Aorta (tissue), 5 donors: ENCODE measurements around the gene ERBB4. TPM values are rescaled to one million over a fixed set of nuclear protein-coding genes. Genes with fewer than 3 reads are reported as not detected.

Experiments
- ATAC-seq: fragments of 200-7000 bp; cut with Tn5 transposase; one replicate; pipeline ENCODE4 v1.9.1; 2022; ENCODE audit warnings: moderate library complexity; ENCODE audit not compliant: low FRiP score
- DNase-seq, 2 donors: peaks; one replicate each; pipeline ENCODE4 v3.0.0-alpha.2; 2020
- H3K27ac ChIP-seq, 2 donors: one replicate each; pipeline ENCODE4 v1.5.1; 2013; ENCODE audit warnings: low read length in 2 of 2, mild to moderate bottlenecking in 2 of 2, moderate library complexity in 2 of 2, control low read depth in 1 of 2, inconsistent platforms in 1 of 2, low read depth in 1 of 2
- H3K27me3 ChIP-seq, 2 donors: one replicate each; pipeline ENCODE4 v1.6.1; 2013; ENCODE audit warnings: control low read depth in 1 of 2, low read length in 1 of 2, mild to moderate bottlenecking in 1 of 2, moderate library complexity in 1 of 2; ENCODE audit not compliant: insufficient read depth in 2 of 2, control insufficient read depth in 1 of 2
- H3K36me3 ChIP-seq, 2 donors: one replicate each; pipeline ENCODE4 v1.6.1; 2013; ENCODE audit warnings: control low read depth in 1 of 2, low read length in 1 of 2, mild to moderate bottlenecking in 1 of 2; ENCODE audit not compliant: insufficient read depth in 2 of 2, control insufficient read depth in 1 of 2
- H3K4me1 ChIP-seq, 2 donors: one replicate each; pipeline ENCODE4 v1.6.1; 2013; ENCODE audit warnings: low read length in 2 of 2, control low read depth in 1 of 2, mild to moderate bottlenecking in 1 of 2, moderate library complexity in 1 of 2; ENCODE audit not compliant: insufficient read depth in 2 of 2, control insufficient read depth in 1 of 2
- H3K4me3 ChIP-seq, 2 donors: one replicate each; pipeline ENCODE4 v1.5.1; 2013; ENCODE audit warnings: low read length in 2 of 2, control low read depth in 1 of 2, mild to moderate bottlenecking in 1 of 2
- H3K9me3 ChIP-seq: one replicate; pipeline ENCODE4 v1.6.1; 2013; ENCODE audit warnings: mild to moderate bottlenecking, low read length; ENCODE audit not compliant: control insufficient read depth
- WGBS, 2 donors: extraction: QIAGEN DNeasy Blood & Tissue Kit; methylation state at CpG; one replicate each; pipeline ENCODE4 v1.1.7; 2013; 5-methylcytosine and 5-hydroxymethylcytosine counted together
- intact Hi-C, 2 donors: fragments of 100-400 bp; cut with DNase I; formaldehyde crosslinking; loops; one replicate each; pipeline versions ENCODE4 v1.14.2 to v1.15.0; 2022
- polyA plus RNA-seq, 2 donors: library from polyadenylated mRNA; stranded (reverse); fragments of 200-250 nt; gene quantifications; one replicate each; pipeline ENCODE4 v1.2.3, GENCODE V29; 2013
- total RNA-seq, 2 donors: library from RNA; stranded (reverse); fragmentation: NEBNext Ultra II Directional; extraction: Animal tissue kit (Norgen Biotek cat#: 25700); gene quantifications; one replicate each; pipeline ENCODE4 v1.2.1, GENCODE V29; 2021
- donor health status: healthy with polysubstance abuse.
- donor health status: Bipolar disorder and iron deficiency.
- donor health status: DM: no; HTN: no; CAD: no.
- donor health status: DM: no; HTN: no; CAD: no.
- donor health status: DM: yes; HTN: yes; CAD: no.

The ERBB4 gene
- total and polyA plus RNA-seq, 4 donors: 1.3 to 42.0 (median 15.0) TPM

GRCh38 chr2:211877061-211877460 lies 661.5 kb downstream of the ERBB4 start:
- Histone ChIP-seq H3K4me3 (no peak overlapping the region), H3K27ac (no peak overlapping the region), H3K27me3 (no peaks in the 10 kb centered on the region), H3K36me3 (no peaks in the 10 kb centered on the region), H3K4me1 (no peaks in the 10 kb centered on the region), H3K9me3 (no peaks in the 10 kb centered on the region)
- intact Hi-C loops: no loop called here
- 90 to 94% methylated on average over 4 of the region's 4 CpGs for WGBS, 2 donors
- no peak for ATAC-seq
- DNase-seq: no peak

GRCh38 chr2:211875488-211875887 lies 663.1 kb downstream of the ERBB4 start:
- DNase-seq: no peak
- no peak overlapping the region for H3K27ac ChIP-seq

GRCh38 chr2:211868996-211869533 lies 669.5 kb downstream of the ERBB4 start:
- Histone ChIP-seq H3K27me3 (no peaks in the 10 kb centered on the region), H3K9me3 (no peaks in the 10 kb centered on the region), H3K4me3 (no peak overlapping the region), H3K36me3 (no peaks in the 10 kb centered on the region), H3K4me1 (no peaks in the 10 kb centered on the region), H3K27ac (no peak overlapping the region)
- WGBS, 2 donors: 52 to 65% methylated on average over 3 of the region's 3 CpGs
- DNase-seq (no peak), ATAC-seq (no peak)
- intact Hi-C loops: no loop called here

More at GRCh38 chr2:211875488-211875887, 663.1 kb downstream of the ERBB4 start:
- Histone ChIP-seq H3K4me1 (no peaks in the 10 kb centered on the region), H3K4me3 (no peak overlapping the region), H3K9me3 (no peaks in the 10 kb centered on the region), H3K27me3 (no peaks in the 10 kb centered on the region), H3K36me3 (no peaks in the 10 kb centered on the region)
- intact Hi-C loops: no loop called here
- no peak for ATAC-seq

GRCh38 chr2:211867845-211868451 lies 670.7 kb downstream of the ERBB4 start:
- DNase-seq (no peak), ATAC-seq (no peak)
- Histone ChIP-seq H3K36me3 (no peaks in the 10 kb centered on the region), H3K27ac (no peak overlapping the region), H3K4me1 (no peaks in the 10 kb centered on the region), H3K4me3 (no peak overlapping the region), H3K27me3 (no peaks in the 10 kb centered on the region), H3K9me3 (peaks cover under 1% of the 10 kb centered on the region)
- intact Hi-C loops: no loop called here

GRCh38 chr2:211864328-211864727 lies 674.3 kb downstream of the ERBB4 start:
- H3K27ac ChIP-seq: no peak overlapping the region
- WGBS, 2 donors: 97 to 99% methylated on average over 3 of the region's 3 CpGs
- intact Hi-C loops: no loop called here
- H3K4me1 ChIP-seq: no peaks in the 10 kb centered on the region
- no peaks in the 10 kb centered on the region for H3K27me3 ChIP-seq
- DNase-seq (no peak), ATAC-seq (no peak)
- H3K36me3 ChIP-seq: no peaks in the 10 kb centered on the region
- no peak overlapping the region for H3K4me3 ChIP-seq
- H3K9me3 ChIP-seq: peaks cover 2% of the 10 kb centered on the region

- intact Hi-C loops: no loop called here
- Histone ChIP-seq H3K9me3 (peaks cover 2% of the 10 kb centered on the region), H3K27me3 (no peaks in the 10 kb centered on the region), H3K36me3 (no peaks in the 10 kb centered on the region), H3K4me3 (no peak overlapping the region), H3K27ac (no peak overlapping the region), H3K4me1 (no peaks in the 10 kb centered on the region)
- no peak for DNase-seq
- ATAC-seq: no peak
These were observed 678.4 kb downstream of the ERBB4 start for GRCh38 chr2:211860224-211860623.

- WGBS, 2 donors: 97 to 98% methylated on average over 3 of the region's 3 CpGs
- no peak overlapping the region for H3K4me3 ChIP-seq
- H3K27me3 ChIP-seq: no peaks in the 10 kb centered on the region
- H3K36me3 ChIP-seq: no peaks in the 10 kb centered on the region
- intact Hi-C loops: no loop called here
- DNase-seq: no peak
- H3K9me3 ChIP-seq: no peaks in the 10 kb centered on the region
- no peaks in the 10 kb centered on the region for H3K4me1 ChIP-seq
- no peak for ATAC-seq
- no peak overlapping the region for H3K27ac ChIP-seq
These were observed 683.8 kb downstream of the ERBB4 start for GRCh38 chr2:211854832-211855231.

- no peak overlapping the region for H3K27ac ChIP-seq
- H3K27me3 ChIP-seq: no peaks in the 10 kb centered on the region
- H3K4me1 ChIP-seq: peaks cover 2 to 3% of the 10 kb centered on the region in 2 donors
- H3K36me3 ChIP-seq: no peaks in the 10 kb centered on the region
- intact Hi-C loops: no loop called here
- ATAC-seq: no peak
- no peaks in the 10 kb centered on the region for H3K9me3 ChIP-seq
- no peak overlapping the region for H3K4me3 ChIP-seq
- WGBS, 2 donors: 87 to 88% methylated on average over 1 of the region's 1 CpG
- DNase-seq: no peak
These were observed 691.9 kb downstream of the ERBB4 start for GRCh38 chr2:211846714-211847113.

GRCh38 chr2:211846036-211846400 lies 692.6 kb downstream of the ERBB4 start:
- no peak overlapping the region for H3K4me3 ChIP-seq
- no peak for DNase-seq
- intact Hi-C loops: no loop called here
- H3K36me3 ChIP-seq: no peaks in the 10 kb centered on the region
- peaks cover 2 to 3% of the 10 kb centered on the region in 2 donors for H3K4me1 ChIP-seq
- H3K27me3 ChIP-seq: no peaks in the 10 kb centered on the region
- no peaks in the 10 kb centered on the region for H3K9me3 ChIP-seq
- no peak overlapping the region for H3K27ac ChIP-seq
- no peak for ATAC-seq
